GM18517 (cell line): Measurements from ENCODE around the gene RAPGEF2.
"Not testable (repeated sequence)": the region's sequence is repeated elsewhere in the genome, so short reads cannot be mapped to it uniquely, and the experiment has no call there.

Source experiments
- ATAC-seq: cut with Tn5 transposase; IDR thresholded peaks from one replicate; pipeline ENCODE4 v1.9.1; 2021; ENCODE audit warnings: mild to moderate bottlenecking, moderate library complexity; ENCODE audit not compliant: unreplicated experiment

The RAPGEF2 gene

GRCh38 chr4:159353422-159354116, 250.7 kb downstream of the RAPGEF2 start:
- ATAC-seq = no peak

GRCh38 chr4:159355466-159355865, 252.6 kb downstream of the RAPGEF2 start:
- ATAC-seq = no peak

GRCh38 chr4:159357350-159357749, 254.5 kb downstream of the RAPGEF2 start:
- ATAC-seq = no peak

- ATAC-seq = no peak
These were observed 255.3 kb downstream of the RAPGEF2 start for GRCh38 chr4:159358226-159358625.

GRCh38 chr4:159360549-159360948, 257.7 kb downstream of the RAPGEF2 start:
- no peak for ATAC-seq

GRCh38 chr4:159363361-159363760, 260.5 kb downstream of the RAPGEF2 start:
- ATAC-seq = no peak

- no peak for ATAC-seq
These were observed 264.3 kb downstream of the RAPGEF2 start for GRCh38 chr4:159366966-159367780.

- ATAC-seq = no peak
These were observed 264.9 kb downstream of the RAPGEF2 start for GRCh38 chr4:159367781-159368080.

- no peak for ATAC-seq
These were observed 265.4 kb downstream of the RAPGEF2 start for GRCh38 chr4:159368320-159368719.

GRCh38 chr4:159369256-159369655, 266.4 kb downstream of the RAPGEF2 start:
- no peak for ATAC-seq

GRCh38 chr4:159370286-159370685, 267.4 kb downstream of the RAPGEF2 start:
- no peak for ATAC-seq

- ATAC-seq = no peak
These were observed 272.1 kb downstream of the RAPGEF2 start for GRCh38 chr4:159374749-159375530.

GRCh38 chr4:159376289-159376688, 273.4 kb downstream of the RAPGEF2 start:
- no peak for ATAC-seq

- no peak for ATAC-seq
These were observed 275.3 kb downstream of the RAPGEF2 start for GRCh38 chr4:159378056-159378616.

- not testable (repeated sequence) for ATAC-seq
These were observed 276.2 kb downstream of the RAPGEF2 start for GRCh38 chr4:159379064-159379463.

GRCh38 chr4:159379836-159380235, 277.0 kb downstream of the RAPGEF2 start:
- no peak for ATAC-seq

GRCh38 chr4:159382856-159383561, 280.1 kb downstream of the RAPGEF2 start:
- ATAC-seq = no peak

GRCh38 chr4:159383562-159383931, 280.7 kb downstream of the RAPGEF2 start:
- no peak for ATAC-seq

GRCh38 chr4:159384017-159384416, 281.1 kb downstream of the RAPGEF2 start:
- ATAC-seq = no peak

- no peak for ATAC-seq
These were observed 281.8 kb downstream of the RAPGEF2 start for GRCh38 chr4:159384632-159385031.

- ATAC-seq = no peak
These were observed 283.7 kb downstream of the RAPGEF2 start for GRCh38 chr4:159386620-159387019.
